ENCODE data around the gene HTR7. TPM values are rescaled to one million over a fixed set of nuclear protein-coding genes. Genes with fewer than 3 reads are reported as not detected.
"Not testable (repeated sequence)": the region's sequence is repeated elsewhere in the genome, so short reads cannot be mapped to it uniquely, and the experiment has no call there.

Gene HTR7
- total RNA-seq, 4 donors from 2014 or later: 0.53 to 2.7 (median 1.2) TPM

DNA sequence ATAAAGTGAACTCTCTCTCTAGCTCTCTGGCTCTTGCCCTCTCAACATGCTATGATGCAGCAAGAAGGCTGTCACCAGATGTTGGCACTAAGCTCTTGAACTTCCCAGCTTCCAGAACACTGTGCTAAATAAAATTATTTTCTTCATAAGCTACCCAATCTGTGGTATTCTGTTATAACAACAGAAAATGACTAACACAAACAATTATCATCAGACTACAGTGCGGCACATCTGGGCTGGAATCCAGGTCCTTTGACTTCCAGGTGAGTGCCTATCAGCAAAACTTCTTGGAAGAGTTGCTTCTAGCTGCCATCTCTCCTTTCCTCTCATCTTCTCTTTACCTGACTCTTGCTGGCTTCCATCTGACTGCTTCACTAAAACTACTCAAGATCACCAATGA, 20.4 kb downstream of the HTR7 start:
- Histone ChIP-seq H3K27me3 (peaks cover 0 to 10% (median 0%) of the 10 kb centered on the region in 4 donors), H3K4me3 (no peak overlapping the region), H3K9me3 (no peaks in the 10 kb centered on the region), H3K4me1 (peaks cover 0 to 9% (median 0%) of the 10 kb centered on the region in 3 donors), H3K27ac (no peak overlapping the region), H3K36me3 (no peaks in the 10 kb centered on the region)
- no peak for TF ChIP-seq POLR2A (IDR thresholded peaks at IDR 0.05)
- TF ChIP-seq, protein P1, sequence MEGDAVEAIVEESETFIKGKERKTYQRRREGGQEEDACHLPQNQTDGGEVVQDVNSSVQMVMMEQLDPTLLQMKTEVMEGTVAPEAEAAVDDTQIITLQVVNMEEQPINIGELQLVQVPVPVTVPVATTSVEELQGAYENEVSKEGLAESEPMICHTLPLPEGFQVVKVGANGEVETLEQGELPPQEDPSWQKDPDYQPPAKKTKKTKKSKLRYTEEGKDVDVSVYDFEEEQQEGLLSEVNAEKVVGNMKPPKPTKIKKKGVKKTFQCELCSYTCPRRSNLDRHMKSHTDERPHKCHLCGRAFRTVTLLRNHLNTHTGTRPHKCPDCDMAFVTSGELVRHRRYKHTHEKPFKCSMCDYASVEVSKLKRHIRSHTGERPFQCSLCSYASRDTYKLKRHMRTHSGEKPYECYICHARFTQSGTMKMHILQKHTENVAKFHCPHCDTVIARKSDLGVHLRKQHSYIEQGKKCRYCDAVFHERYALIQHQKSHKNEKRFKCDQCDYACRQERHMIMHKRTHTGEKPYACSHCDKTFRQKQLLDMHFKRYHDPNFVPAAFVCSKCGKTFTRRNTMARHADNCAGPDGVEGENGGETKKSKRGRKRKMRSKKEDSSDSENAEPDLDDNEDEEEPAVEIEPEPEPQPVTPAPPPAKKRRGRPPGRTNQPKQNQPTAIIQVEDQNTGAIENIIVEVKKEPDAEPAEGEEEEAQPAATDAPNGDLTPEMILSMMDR (IDR thresholded peaks at IDR 0.05): no peak
- WGBS, 2 donors: 48 to 54% methylated on average over 1 of the region's 1 CpG
- DNase-seq: no peak
- intact Hi-C loops (cut with DNase I): no loop called here

DNA sequence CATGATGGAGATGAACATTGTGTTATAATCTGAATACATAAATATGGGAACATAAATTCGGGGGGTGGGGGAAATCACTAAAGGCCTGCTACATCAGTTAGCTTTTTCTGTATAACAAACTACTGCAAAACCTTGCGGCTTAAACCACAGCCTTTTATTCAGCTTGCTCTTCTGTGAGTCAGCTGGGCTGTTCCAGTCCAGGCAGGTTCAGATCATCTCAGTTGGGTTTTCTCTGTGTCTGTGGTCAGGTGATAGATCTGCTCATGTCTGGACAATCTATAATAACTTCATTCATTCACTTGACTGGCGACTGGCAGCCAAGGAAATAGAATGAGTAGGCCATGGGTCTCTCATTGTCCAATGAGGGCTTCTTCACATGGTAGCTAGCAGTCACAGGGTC, 23.5 kb downstream of the HTR7 start:
- intact Hi-C loops (cut with DNase I): no loop called here
- Histone ChIP-seq H3K4me3 (no peak overlapping the region), H3K9me3 (no peaks in the 10 kb centered on the region), H3K27me3 (no peaks in the 10 kb centered on the region), H3K36me3 (no peaks in the 10 kb centered on the region), H3K27ac (no peak overlapping the region), H3K4me1 (peaks cover 0 to 9% (median 0%) of the 10 kb centered on the region in 3 donors)
- WGBS, 2 donors: 33 to 46% methylated on average over 3 of the region's 3 CpGs
- TF ChIP-seq, protein P1 (IDR thresholded peaks at IDR 0.05): no peak
- no peak for TF ChIP-seq POLR2A (IDR thresholded peaks at IDR 0.05)
- DNase-seq: no peak

DNA sequence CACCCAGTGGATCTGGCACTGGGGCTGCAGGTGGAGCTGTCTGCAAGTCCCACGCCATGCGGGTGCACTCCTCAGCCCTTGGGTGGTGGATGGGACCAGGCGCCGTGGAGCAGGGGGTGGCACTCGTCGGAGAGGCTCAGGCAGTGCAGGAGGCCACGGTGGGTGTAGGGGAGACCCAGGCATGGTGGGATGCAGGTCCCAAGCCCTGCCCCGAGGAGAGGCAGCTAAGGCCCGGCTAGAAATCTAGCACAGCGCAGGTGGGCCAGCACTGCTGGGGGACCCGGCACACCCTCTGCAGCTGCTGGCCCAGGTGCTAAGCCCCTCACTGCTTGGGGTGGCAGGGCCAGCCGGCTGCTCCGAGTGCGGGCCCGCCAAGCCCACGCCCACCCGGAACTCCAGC, 25.7 kb downstream of the HTR7 start:
- no peak for TF ChIP-seq POLR2A (IDR thresholded peaks at IDR 0.05)
- intact Hi-C loops (cut with DNase I): no loop called here
- H3K27ac ChIP-seq: no peak overlapping the region
- DNase-seq: no peak
- H3K27me3 ChIP-seq: no peaks in the 10 kb centered on the region
- H3K4me1 ChIP-seq: peaks cover 0 to 9% (median 0%) of the 10 kb centered on the region in 3 donors
- 100% methylated on average over 1 of the region's 17 CpGs; no CpG with 5 or more reads in 1 of the 2 donors for WGBS, 2 donors
- H3K4me3 ChIP-seq: no peak overlapping the region
- no peaks in the 10 kb centered on the region for H3K9me3 ChIP-seq
- no peaks in the 10 kb centered on the region for H3K36me3 ChIP-seq

DNA sequence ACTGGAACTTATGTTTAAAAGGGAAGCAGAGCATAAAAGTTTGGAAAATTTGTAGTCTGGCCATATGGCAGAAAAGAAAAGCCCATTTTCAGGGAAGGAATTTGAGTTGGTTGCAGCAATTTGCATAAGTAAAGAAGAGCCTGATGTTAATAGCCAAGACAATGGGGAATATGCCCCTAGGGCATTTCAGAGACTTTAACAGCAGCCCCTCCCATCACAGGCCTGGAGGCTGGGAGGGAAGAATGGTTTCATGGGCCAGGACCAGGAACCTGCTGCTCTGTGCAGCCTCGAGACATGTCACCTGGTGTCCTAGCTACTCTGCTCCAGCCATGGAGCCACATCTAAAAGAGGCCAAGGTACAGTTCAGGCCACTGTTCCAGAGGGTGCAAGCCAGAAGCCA, 35.3 kb downstream of the HTR7 start:
- Histone ChIP-seq H3K9me3 (peaks cover 0 to 9% (median 3%) of the 10 kb centered on the region in 3 donors), H3K4me3 (no peak overlapping the region), H3K27ac (no peak overlapping the region), H3K4me1 (peaks cover 0 to 17% (median 5%) of the 10 kb centered on the region in 3 donors), H3K36me3 (no peaks in the 10 kb centered on the region), H3K27me3 (no peaks in the 10 kb centered on the region)
- no peak for DNase-seq
- TF ChIP-seq, protein P1 (IDR thresholded peaks at IDR 0.05): no peak
- no peak for TF ChIP-seq POLR2A (IDR thresholded peaks at IDR 0.05)
- intact Hi-C loops (cut with DNase I): no loop called here
- 80% methylated on average over 1 of the region's 1 CpG; no CpG with 5 or more reads in 1 of the 2 donors for WGBS, 2 donors

DNA sequence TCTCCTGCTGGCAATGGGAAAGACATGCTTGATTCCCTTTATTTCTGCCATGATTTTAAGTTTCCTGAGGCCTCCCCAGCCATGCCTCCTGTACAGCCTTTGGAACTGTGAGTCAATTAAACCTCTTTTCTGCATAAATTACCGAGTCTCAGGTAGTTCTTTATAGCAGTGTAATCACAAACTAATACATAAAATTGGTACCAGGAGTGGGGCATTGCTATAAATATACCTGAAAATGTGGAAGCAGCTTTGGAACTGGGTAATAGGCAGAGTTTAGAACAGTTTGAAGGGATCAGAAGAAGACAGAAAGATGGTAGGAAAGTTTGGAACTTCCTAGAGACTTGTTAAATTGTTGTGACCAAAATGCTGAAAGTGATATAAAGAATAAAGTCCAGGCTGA, 36.0 kb downstream of the HTR7 start:
- 43 to 73% methylated on average over 1 of the region's 1 CpG for WGBS, 2 donors
- not testable (repeated sequence) for H3K27me3 ChIP-seq

DNA sequence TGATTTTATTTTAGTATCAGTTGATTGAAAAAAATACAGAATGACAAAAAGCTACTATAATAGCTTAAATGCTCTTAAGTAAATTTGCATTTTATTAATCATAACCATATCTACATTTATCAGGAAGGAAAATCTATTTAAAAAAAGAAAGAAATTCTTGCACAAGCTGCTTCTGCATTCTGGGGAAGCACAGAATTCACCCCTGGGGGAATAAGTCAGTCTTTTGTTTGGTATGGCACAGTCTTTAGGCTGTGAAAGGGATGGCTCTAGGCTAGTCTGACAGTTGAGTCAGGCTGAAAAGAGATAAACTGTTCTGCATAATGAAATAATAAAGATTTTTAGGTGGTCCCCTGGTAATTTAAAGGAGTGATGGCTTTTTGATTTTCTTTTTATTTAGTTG, 37.9 kb downstream of the HTR7 start:
- no peak overlapping the region for H3K4me3 ChIP-seq
- H3K9me3 ChIP-seq: peaks cover 0 to 9% (median 3%) of the 10 kb centered on the region in 3 donors
- peaks cover 0 to 32% (median 9%) of the 10 kb centered on the region in 3 donors for H3K4me1 ChIP-seq
- H3K36me3 ChIP-seq: no peaks in the 10 kb centered on the region
- H3K27ac ChIP-seq: no peak overlapping the region
- DNase-seq: no peak
- no peaks in the 10 kb centered on the region for H3K27me3 ChIP-seq
- TF ChIP-seq, protein P1 (IDR thresholded peaks at IDR 0.05): no peak
- no peak for TF ChIP-seq POLR2A (IDR thresholded peaks at IDR 0.05)
- intact Hi-C loops (cut with DNase I): no loop called here

More for the DNA sequence above, 36.0 kb downstream of the HTR7 start:
- H3K27ac ChIP-seq; H3K36me3 ChIP-seq; H3K9me3 ChIP-seq; DNase-seq; intact Hi-C loops (cut with DNase I); H3K4me3 ChIP-seq: not testable (repeated sequence)
- peaks cover 0 to 23% (median 5%) of the 10 kb centered on the region in 3 donors for H3K4me1 ChIP-seq
